Peyer's patch (tissue), 4 donors: ENCODE results near the gene TRIM69.

Experiments used
- POLR2A ChIP-seq, 2 donors: fragments of 450-650 bp; IDR thresholded peaks; one replicate each; pipeline ENCODE4 v1.5.1; 2017; ENCODE audit warnings: antibody characterized with exemption in 2 of 2, mild to moderate bottlenecking in 2 of 2, moderate library complexity in 2 of 2
- TF ChIP-seq, protein P1 (sequence below), 6 experiments: fragments of 450-650 bp in 4 of 6; fragments of 200-600 bp in 2 of 6; sonication (generic) in 1 of 6; IDR thresholded peaks; one replicate each; pipeline ENCODE4 v1.5.1; 2017 to 2019; ENCODE audit warnings: antibody characterized with exemption in 6 of 6, mild to moderate bottlenecking in 3 of 6, moderate library complexity in 1 of 6

DNA sequence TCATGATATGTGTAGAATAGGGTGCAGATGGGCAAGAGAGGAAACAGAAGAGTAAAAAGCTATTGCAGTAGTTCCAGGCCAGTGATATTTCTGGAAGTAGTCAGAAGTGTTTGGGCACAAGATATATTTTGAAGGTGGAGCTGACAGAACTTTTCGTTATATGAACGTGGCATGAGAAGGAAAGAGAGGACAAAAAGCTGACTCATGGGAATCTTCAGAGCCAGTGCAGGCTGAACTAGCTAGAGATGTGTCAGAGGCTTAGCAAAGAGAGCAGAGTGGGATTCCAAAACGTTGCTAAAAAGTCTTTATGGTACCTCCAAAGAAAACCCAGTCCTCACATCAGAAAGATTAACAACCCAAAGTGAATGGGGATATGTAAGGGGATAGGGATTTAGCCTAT, 28.7 kb downstream of the TRIM69 start:
- TF ChIP-seq, protein P1, sequence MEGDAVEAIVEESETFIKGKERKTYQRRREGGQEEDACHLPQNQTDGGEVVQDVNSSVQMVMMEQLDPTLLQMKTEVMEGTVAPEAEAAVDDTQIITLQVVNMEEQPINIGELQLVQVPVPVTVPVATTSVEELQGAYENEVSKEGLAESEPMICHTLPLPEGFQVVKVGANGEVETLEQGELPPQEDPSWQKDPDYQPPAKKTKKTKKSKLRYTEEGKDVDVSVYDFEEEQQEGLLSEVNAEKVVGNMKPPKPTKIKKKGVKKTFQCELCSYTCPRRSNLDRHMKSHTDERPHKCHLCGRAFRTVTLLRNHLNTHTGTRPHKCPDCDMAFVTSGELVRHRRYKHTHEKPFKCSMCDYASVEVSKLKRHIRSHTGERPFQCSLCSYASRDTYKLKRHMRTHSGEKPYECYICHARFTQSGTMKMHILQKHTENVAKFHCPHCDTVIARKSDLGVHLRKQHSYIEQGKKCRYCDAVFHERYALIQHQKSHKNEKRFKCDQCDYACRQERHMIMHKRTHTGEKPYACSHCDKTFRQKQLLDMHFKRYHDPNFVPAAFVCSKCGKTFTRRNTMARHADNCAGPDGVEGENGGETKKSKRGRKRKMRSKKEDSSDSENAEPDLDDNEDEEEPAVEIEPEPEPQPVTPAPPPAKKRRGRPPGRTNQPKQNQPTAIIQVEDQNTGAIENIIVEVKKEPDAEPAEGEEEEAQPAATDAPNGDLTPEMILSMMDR (IDR thresholded peaks at IDR 0.05), result no peak
- no peak for TF ChIP-seq POLR2A (IDR thresholded peaks at IDR 0.05)
